GM06990 (cell line): ENCODE measurements around the gene RNF4.

ENCODE experiments used
- DNase-seq: peaks from one replicate; pipeline ENCODE4 v3.0.0-alpha.2; 2011; ENCODE audit not compliant: insufficient read length; ENCODE audit errors: extremely low read depth
- H3K27me3 ChIP-seq: replicated peaks from 2 replicates; pipeline ENCODE4 v1.6.0; 2011; ENCODE audit warnings: low read length; ENCODE audit not compliant: control insufficient read depth, insufficient read depth
- H3K36me3 ChIP-seq: 2 replicates; pipeline ENCODE4 v1.5.1; 2011; ENCODE audit warnings: low read length; ENCODE audit not compliant: control insufficient read depth, insufficient read depth
- H3K4me3 ChIP-seq: replicated peaks from 2 replicates; pipeline ENCODE4 v1.5.1; 2011; ENCODE audit warnings: low read depth, mild to moderate bottlenecking, control low read depth, low read length
- TF ChIP-seq, protein P1 (sequence below): IDR thresholded peaks from 2 replicates; pipeline ENCODE4 v1.5.1; 2011; ENCODE audit warnings: low read length, control low read depth, mild to moderate bottlenecking, inconsistent platforms; ENCODE audit not compliant: insufficient read depth, poor library complexity, severe bottlenecking

Gene RNF4

DNA sequence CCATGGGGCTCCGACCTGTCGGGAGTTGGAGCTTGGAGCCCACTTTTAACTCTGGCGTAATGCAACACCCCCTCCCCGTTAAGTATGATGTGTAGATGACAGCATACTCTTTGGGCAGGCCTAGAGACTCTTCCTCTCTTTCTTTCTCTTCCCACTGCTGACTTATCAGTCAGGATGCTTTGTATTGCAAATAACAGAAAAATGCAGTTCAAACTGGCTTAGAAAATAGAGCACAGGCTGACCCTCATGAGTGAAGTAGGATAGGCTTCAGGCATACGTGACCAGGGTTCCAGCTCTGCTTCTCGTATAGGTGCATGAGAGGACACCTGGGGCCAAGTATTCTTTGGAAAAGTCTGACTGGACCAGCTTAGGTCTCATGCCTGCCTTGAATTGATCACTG, 23.3 kb upstream of the RNF4 start:
- Histone ChIP-seq H3K27me3 (no peaks in the 10 kb centered on the region; the same call in 1 of the 2 replicates), H3K36me3 (no peaks in the 10 kb centered on the region), H3K4me3 (no peak overlapping the region)
- no peak for DNase-seq
- TF ChIP-seq, protein P1, sequence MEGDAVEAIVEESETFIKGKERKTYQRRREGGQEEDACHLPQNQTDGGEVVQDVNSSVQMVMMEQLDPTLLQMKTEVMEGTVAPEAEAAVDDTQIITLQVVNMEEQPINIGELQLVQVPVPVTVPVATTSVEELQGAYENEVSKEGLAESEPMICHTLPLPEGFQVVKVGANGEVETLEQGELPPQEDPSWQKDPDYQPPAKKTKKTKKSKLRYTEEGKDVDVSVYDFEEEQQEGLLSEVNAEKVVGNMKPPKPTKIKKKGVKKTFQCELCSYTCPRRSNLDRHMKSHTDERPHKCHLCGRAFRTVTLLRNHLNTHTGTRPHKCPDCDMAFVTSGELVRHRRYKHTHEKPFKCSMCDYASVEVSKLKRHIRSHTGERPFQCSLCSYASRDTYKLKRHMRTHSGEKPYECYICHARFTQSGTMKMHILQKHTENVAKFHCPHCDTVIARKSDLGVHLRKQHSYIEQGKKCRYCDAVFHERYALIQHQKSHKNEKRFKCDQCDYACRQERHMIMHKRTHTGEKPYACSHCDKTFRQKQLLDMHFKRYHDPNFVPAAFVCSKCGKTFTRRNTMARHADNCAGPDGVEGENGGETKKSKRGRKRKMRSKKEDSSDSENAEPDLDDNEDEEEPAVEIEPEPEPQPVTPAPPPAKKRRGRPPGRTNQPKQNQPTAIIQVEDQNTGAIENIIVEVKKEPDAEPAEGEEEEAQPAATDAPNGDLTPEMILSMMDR, result no peak

DNA sequence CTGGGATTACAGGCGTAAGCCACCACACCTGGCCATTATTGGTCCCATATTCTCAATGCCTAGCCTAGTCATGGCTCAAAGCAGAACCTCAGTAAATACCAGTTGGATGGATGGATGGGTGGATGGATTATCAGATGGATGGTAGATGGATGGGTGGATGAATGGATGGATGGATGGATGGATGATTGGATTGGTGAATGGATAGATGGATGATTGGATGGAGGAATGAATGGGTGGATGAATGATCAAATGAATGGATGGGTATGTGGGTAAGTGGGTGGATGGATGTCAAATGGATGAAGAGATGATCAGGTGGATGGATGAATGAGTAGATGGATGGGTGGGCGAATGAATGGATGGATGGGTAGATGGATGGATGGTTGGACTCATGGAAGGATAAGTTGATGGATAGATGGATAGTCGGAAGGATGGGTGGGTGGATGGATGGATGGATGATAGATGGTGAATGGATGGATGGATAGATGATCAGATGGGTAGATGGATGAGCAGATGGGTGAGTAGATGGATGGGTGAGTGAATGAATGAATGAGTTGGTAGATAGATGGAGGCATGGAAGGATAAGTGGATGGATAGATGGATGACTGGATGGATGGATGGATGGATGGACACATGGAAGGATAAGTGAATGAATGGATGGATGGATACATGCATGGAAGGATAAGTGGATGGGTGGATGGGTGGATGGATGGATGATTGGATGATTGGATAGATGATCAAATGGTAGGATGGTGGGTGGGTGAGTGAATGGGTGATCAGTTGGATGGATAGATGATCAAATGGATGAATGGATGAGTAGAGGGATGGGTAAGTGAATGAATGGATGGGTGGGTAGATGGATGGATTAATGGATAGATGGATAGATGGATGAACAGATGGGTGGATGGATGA, 22.0 kb upstream of the RNF4 start:
- TF ChIP-seq, protein P1, result no peak
- Histone ChIP-seq H3K4me3 (no peak overlapping the region), H3K36me3 (no peaks in the 10 kb centered on the region)

DNA sequence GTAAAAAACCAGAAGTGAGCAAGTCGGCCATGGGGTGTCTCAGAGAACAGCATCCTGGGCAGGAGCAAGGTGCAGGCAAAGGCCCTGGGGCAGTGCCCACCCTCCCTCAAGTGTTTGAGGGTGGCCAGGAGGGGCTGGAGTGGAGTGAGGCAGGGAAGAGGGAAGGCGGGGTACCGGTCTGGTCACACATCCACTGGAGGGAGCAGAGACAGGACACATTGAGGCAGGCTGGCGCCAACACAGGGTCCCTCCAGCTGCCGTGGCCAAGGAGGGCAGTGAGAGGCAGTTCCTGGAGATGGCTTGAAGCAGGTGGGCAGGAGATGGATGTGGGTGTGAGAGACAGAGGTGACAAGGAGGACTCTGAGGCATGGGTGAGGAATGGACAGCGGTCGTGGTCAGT, 20.3 kb upstream of the RNF4 start:
- no peaks in the 10 kb centered on the region for H3K36me3 ChIP-seq
- DNase-seq, result no peak
- H3K27me3 ChIP-seq, result no peaks in the 10 kb centered on the region; the same call in 1 of the 2 replicates
- H3K4me3 ChIP-seq, result no peak overlapping the region
- TF ChIP-seq, protein P1, result no peak

More for the DNA sequence above, 22.0 kb upstream of the RNF4 start:
- no peaks in the 10 kb centered on the region; the same call in 1 of the 2 replicates for H3K27me3 ChIP-seq
- DNase-seq, result no peak

DNA sequence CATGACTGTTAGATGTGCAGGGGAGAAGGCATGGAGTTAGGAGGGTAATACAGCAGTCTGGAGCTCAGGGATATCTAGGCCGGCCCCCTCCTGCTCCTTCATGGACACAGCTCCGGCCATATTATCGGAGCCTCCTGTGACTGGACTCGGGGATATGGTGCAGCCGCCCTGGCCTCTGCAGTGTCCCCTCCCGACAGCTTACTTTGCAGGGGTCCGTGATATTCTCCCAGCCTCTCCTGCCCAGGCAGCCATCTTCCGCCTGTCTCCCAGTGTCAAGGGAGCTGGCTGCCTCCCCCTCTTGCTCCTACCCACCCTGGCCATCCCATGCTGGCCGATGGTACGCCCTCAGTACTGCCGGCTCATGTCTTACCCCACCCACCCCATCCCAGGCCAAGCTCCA, 19.9 kb upstream of the RNF4 start:
- no peak for DNase-seq
- Histone ChIP-seq H3K36me3 (no peaks in the 10 kb centered on the region), H3K27me3 (no peaks in the 10 kb centered on the region; the same call in 1 of the 2 replicates), H3K4me3 (no peak overlapping the region)
- TF ChIP-seq, protein P1, result no peak

DNA sequence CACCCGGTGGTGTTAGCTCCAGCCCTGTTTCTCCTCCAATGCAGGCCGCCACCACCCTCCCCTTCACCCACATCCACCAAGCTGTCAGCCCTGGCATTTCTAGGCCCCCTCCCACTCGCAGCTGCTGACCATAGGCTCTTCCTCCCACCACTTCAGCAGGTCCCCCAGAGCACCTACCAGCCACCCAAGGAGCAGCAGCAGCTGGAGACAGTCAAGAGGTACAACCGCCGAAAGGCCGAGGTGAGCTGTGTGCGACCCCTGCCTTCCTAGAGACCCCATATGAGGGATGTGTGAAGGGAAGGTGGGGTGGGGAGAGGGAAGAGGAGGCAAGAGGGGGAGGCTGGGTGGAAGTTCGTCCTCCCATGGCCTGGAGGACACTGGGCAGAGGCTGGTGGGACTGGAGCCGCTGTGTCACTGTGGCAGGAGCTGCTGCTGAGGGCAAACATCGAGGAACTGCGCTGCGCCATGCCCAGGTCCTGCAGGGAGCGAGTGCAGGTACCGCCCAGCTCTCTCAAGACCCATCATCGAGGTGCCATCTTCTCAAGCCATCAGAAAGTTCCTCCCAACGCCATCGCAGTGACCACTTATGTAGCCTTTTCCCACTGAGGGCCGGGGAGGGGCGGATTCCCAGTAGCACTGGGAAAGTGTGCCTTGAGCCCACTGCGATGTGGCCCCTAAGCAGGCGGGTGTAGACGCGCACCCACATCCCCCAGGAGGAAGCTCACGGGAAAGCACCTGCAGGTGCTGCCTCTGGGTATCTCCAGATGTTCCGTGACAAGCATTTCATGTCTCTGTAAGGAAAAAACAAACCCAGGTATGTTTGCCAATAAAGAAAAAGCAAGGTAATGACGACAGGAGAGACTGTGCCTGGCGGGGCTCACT, 19.2 kb upstream of the RNF4 start:
- H3K27me3 ChIP-seq, result no peaks in the 10 kb centered on the region; the same call in 1 of the 2 replicates
- TF ChIP-seq, protein P1, result no peak
- H3K4me3 ChIP-seq, result no peak overlapping the region
- no peaks in the 10 kb centered on the region for H3K36me3 ChIP-seq
- no peak for DNase-seq
